ENCODE results near the gene WNT7A.

Gene WNT7A

DNA sequence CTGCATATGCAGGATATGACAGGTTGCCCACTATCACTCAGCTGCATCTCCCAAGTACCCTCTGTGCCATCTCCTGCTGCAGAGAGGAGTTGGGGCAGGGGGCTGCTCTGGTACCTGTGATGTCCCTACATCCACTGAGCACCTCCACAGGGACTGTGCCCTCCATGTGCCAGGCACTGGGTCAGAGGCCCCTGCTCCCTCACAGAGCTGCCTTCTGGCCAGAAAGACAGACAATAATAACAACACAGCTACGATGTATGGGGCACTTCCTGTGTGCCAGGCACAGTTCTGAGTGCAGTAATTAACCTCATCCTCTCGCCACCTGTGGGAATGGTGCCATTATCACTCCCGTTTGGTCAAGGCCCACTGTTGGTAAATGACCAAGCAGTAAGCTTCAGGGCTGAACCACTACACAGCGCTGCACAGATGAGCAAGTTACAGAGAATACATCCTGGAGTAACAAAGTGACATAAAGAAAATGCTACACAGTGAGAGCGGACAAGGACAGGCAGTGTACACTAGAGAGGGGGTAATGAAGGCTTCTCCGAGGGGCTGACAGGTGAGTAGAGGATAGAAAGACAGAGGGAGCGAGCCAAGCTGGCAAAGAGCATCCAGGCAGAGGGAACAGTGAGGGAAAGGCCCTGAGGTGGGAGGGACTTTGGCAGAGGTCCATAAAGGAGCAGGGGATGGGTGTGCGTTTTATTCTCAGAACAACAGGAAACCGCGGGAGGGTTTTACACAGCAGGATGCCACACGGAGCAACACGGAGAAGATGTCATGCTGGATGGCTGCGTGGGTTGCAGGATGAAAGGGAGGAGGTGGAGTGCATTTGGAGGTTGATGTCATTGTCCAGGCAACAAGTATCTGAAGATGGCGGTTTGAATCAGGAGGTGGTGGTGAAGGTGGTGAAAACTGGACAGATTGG lies 13.6 kb downstream of the WNT7A start:
- no peak for DNase-seq (ENCODE audit: low spot score)
- POLR2A ChIA-PET (ENCODE audit: low non-redundant PET) = no interaction called here
- H3K27ac ChIP-seq = no peak overlapping the region
- TF ChIP-seq, protein P1, sequence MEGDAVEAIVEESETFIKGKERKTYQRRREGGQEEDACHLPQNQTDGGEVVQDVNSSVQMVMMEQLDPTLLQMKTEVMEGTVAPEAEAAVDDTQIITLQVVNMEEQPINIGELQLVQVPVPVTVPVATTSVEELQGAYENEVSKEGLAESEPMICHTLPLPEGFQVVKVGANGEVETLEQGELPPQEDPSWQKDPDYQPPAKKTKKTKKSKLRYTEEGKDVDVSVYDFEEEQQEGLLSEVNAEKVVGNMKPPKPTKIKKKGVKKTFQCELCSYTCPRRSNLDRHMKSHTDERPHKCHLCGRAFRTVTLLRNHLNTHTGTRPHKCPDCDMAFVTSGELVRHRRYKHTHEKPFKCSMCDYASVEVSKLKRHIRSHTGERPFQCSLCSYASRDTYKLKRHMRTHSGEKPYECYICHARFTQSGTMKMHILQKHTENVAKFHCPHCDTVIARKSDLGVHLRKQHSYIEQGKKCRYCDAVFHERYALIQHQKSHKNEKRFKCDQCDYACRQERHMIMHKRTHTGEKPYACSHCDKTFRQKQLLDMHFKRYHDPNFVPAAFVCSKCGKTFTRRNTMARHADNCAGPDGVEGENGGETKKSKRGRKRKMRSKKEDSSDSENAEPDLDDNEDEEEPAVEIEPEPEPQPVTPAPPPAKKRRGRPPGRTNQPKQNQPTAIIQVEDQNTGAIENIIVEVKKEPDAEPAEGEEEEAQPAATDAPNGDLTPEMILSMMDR (conservative IDR thresholded peaks at IDR 0.05; ENCODE audit: low read depth) = no peak
- CTCF ChIA-PET = no interaction called here

DNA sequence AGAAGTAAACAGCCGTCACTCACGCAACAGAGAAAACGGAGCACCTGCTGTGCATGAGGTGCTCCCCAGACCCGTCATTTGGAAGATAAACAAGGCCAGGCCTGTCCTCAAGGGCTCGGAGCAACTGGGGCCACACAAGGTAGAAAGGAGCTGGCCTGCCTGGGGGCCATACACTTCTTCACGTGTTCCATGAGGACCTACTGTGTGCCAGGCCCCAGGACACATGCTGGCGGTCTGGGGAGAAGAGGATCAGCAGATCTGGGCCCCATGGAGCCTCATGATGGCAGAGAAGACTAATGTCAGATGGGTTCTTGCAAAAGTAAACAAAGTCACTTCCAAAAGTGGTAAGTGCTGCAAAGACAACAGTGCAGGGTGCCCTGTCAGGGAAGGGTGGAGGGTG lies 14.3 kb downstream of the WNT7A start:
- no peak for DNase-seq (ENCODE audit: low spot score)
- ChIA-PET CTCF (no interaction called here), POLR2A (ENCODE audit: low non-redundant PET) (no interaction called here)
- TF ChIP-seq, protein P1 (conservative IDR thresholded peaks at IDR 0.05; ENCODE audit: low read depth) = no peak
- no peak overlapping the region for H3K27ac ChIP-seq

DNA sequence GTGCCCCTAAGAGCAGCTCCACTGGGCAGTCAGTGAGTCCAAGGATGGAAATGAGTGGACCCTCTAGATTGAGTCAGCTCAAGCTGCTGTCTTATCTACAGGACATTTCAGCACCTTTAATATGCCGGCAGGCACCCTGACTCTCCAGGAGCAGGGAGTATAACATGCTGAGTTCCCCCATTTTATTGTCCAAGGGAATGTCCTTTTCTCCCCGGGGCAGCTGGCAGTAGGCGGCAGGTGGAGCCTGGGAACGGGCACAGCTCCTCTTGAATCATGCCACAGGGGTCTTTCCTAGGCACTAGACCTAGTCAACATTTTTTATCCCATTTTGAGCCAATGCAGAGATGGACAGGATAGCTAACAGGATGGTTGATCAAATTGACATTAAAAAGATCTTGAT lies 14.8 kb downstream of the WNT7A start:
- CTCF ChIA-PET = no interaction called here

DNA sequence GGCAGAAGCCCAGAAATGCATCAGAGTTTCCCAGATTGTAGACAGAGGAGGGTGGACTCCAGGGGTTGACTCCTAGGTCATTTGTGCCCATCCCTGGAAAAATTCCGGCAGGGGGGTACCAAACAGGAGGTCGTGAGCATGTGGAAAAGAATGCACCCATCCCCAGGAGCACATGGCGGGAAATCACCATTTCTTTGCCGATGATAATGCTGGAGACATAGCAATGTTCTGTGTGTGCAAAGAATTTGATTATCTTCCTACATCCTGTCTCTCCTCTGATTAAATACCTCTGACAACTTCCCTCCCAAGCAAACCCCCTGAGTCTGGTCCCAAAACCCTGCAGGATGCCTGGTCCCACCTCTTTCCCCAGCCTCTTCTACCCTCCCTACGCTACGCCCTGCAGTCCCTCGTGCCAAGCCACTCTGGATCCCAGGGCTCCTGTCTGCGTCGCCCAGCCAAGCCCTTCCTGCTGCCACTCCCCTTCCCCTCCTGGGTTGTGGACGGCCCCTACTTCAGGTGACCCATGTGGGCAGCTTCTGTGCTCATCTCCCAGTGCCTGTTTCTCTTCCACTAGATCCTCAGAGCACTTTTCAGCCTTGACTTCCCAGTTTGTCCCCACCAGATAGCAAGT lies 15.8 kb downstream of the WNT7A start:
- TF ChIP-seq, protein P1 (conservative IDR thresholded peaks at IDR 0.05; ENCODE audit: low read depth) = no peak
- ChIA-PET CTCF (no interaction called here), POLR2A (ENCODE audit: low non-redundant PET) (no interaction called here)
- DNase-seq (ENCODE audit: low spot score) = no peak
- peak overlapping the region; percentile 24; the same call in 1 of the 2 replicates for H3K27ac ChIP-seq

More for the DNA sequence above, 14.8 kb downstream of the WNT7A start:
- POLR2A ChIA-PET (ENCODE audit: low non-redundant PET) = no interaction called here
- H3K27ac ChIP-seq = no peak overlapping the region
- no peak for DNase-seq (ENCODE audit: low spot score)
- TF ChIP-seq, protein P1 (conservative IDR thresholded peaks at IDR 0.05; ENCODE audit: low read depth) = no peak

DNA sequence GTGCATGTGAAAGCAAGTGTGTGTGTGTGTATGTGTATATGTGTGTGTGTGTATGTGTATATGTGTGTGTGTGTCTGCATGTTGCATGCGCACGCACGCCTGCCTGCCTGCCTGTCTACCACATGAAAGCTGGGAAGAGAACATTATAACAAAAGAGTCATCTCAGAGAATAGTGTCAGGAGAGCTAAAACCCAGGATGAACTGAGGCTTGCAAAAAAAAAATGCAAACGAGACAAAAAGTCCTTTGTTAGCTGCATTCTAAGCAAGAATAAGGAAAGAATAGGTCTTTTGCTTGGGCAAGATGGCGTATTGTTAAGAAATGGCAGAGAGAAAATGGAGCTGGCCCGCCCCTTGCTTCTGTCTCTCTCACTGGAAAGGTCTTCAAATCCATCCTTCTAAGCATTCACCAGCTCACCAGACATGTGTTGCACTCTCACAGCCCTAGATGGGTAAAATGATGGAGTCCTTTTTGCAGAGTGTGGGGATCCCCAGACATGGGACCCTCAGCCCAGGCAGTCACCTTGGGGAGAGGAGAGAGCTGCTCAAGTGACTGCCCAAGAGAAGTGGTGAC lies 16.4 kb downstream of the WNT7A start:
- H3K27ac ChIP-seq = peak overlapping the region; percentile 24; the same call in 1 of the 2 replicates
- TF ChIP-seq, protein P1 (conservative IDR thresholded peaks at IDR 0.05; ENCODE audit: low read depth) = no peak
- DNase-seq (ENCODE audit: low spot score) = no peak
- POLR2A ChIA-PET (ENCODE audit: low non-redundant PET) = no interaction called here
- CTCF ChIA-PET = no interaction called here

DNA sequence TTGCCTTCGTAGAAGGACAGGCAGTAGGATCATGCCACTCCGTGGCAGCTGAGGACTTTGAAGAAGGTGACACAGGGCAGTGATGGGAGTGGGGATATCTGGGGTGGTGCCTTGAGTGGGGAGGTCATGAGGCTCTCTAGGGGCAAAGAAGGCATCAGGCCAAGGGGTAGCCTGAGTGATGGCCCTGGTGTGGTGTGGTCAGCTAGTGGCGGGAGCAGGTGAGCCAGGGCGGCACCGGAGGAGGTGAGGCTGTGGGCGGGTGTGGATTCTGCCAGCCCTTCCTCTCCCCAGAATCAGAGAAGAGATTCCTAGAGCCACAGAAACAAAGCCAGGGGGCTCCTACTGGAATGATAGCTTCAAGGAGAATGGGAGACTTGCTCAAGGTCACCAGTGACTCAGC lies 18.4 kb downstream of the WNT7A start:
- H3K27ac ChIP-seq = peak overlapping the region; percentile 37
- ChIA-PET POLR2A (ENCODE audit: low non-redundant PET) (no interaction called here), CTCF (no interaction called here)
- DNase-seq (ENCODE audit: low spot score) = no peak
- TF ChIP-seq, protein P1 (conservative IDR thresholded peaks at IDR 0.05; ENCODE audit: low read depth) = no peak

All from RWPE1 (cell line).